ENCODE measurements around the gene INO80. TPM values are rescaled to one million over a fixed set of nuclear protein-coding genes. Genes with fewer than 3 reads are reported as not detected.

Gene INO80
- total and polyA plus RNA-seq, 2 donors (not counting 1 experiment from before 2014, with no cell fraction given) = 16.3 to 55.7 TPM

GRCh38 chr15:41125931-41126642 lies 10.0 kb upstream of the INO80 start:
- Histone ChIP-seq H3K79me2 (ENCODE audit: control insufficient read depth, insufficient read depth, low read length) (no peaks in the 10 kb centered on the region), H3K4me2 (replicated peaks; ENCODE audit: low read depth, low read length, poor library complexity, severe bottlenecking) (no peak overlapping the region), H3K4me3 (ENCODE audit: control extremely low read depth in 1 of 5, extremely low read depth in 1 of 5, insufficient read depth in 1 of 5, low read depth in 2 of 5, low read length in 4 of 5) (no peak overlapping the region), H4K20me1 (ENCODE audit: control insufficient read depth, insufficient read depth, low read length, poor library complexity, severe bottlenecking) (no peaks in the 10 kb centered on the region), H3K36me3 (replicated peaks in 1 of 2; ENCODE audit: control extremely low read depth in 1 of 2, control insufficient read depth in 1 of 2, extremely low read depth in 1 of 2, insufficient read depth in 2 of 2, low read length in 1 of 2) (no peaks in the 10 kb centered on the region), H3K4me1 (ENCODE audit: control insufficient read depth in 2 of 2, insufficient read depth in 2 of 2, low read length in 2 of 2) (no peaks in the 10 kb centered on the region), H3K9me3 (ENCODE audit: control extremely low read depth in 1 of 3, control insufficient read depth in 2 of 3, insufficient read depth in 1 of 3, low read length in 2 of 3) (peaks cover 0 to 13% (median 0%) of the 10 kb centered on the region in 3 donors), H3K9ac (ENCODE audit: low read length) (no peak overlapping the region), H2AFZ (ENCODE audit: insufficient read depth, low read depth, low read length, poor library complexity, severe bottlenecking) (no peak overlapping the region), H3K27ac (ENCODE audit: low read length in 2 of 2) (no peak overlapping the region), H3K27me3 (replicated peaks in 1 of 4; ENCODE audit: control extremely low read depth in 1 of 4, control insufficient read depth in 3 of 4, insufficient read depth in 4 of 4, low read length in 3 of 4) (no peaks in the 10 kb centered on the region)
- H3K27ac Mint-ChIP-seq = no peak overlapping the region
- no peaks in the 10 kb centered on the region for H3K4me1 Mint-ChIP-seq
- ATAC-seq (ENCODE audit: low read depth) (no peak), DNase-seq (no peak)
- intact Hi-C loops (cut with micrococcal nuclease) = no loop called here
- no peak overlapping the region for H3K4me3 Mint-ChIP-seq
- WGBS (ENCODE audit: insufficient coverage) = 83% methylated on average over 1 of the region's 4 CpGs
- H3K9me3 Mint-ChIP-seq (ENCODE audit: insufficient read depth) = no peaks in the 10 kb centered on the region
- ChIA-PET POLR2A (interaction anchor here (0.6 to 0.7 kb wide), 2 partner anchors 136 to 275 kb away, joined by 4 to 5 read pairs; no protein-coding TSS in a partner anchor), CTCF (no interaction called here)
- H3K27me3 Mint-ChIP-seq = peaks cover 12% of the 10 kb centered on the region
- no peak for TF ChIP-seq EZH2 (IDR thresholded peaks at IDR 0.05; ENCODE audit: borderline replicate concordance, insufficient read depth, low read depth, low read length, poor library complexity, severe bottlenecking)
- TF ChIP-seq, protein P1, sequence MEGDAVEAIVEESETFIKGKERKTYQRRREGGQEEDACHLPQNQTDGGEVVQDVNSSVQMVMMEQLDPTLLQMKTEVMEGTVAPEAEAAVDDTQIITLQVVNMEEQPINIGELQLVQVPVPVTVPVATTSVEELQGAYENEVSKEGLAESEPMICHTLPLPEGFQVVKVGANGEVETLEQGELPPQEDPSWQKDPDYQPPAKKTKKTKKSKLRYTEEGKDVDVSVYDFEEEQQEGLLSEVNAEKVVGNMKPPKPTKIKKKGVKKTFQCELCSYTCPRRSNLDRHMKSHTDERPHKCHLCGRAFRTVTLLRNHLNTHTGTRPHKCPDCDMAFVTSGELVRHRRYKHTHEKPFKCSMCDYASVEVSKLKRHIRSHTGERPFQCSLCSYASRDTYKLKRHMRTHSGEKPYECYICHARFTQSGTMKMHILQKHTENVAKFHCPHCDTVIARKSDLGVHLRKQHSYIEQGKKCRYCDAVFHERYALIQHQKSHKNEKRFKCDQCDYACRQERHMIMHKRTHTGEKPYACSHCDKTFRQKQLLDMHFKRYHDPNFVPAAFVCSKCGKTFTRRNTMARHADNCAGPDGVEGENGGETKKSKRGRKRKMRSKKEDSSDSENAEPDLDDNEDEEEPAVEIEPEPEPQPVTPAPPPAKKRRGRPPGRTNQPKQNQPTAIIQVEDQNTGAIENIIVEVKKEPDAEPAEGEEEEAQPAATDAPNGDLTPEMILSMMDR (IDR thresholded peaks at IDR 0.05) = no peak

- WGBS (ENCODE audit: insufficient coverage) = no CpG with 5 or more reads among the region's 1 CpG
- no peak for ATAC-seq (ENCODE audit: low read depth)
- Histone ChIP-seq H3K4me2 (replicated peaks; ENCODE audit: low read depth, low read length, poor library complexity, severe bottlenecking) (no peak overlapping the region), H3K79me2 (ENCODE audit: control insufficient read depth, insufficient read depth, low read length) (no peaks in the 10 kb centered on the region), H3K27ac (ENCODE audit: low read length in 2 of 2) (no peak overlapping the region), H3K9me3 (ENCODE audit: control extremely low read depth in 1 of 3, control insufficient read depth in 2 of 3, insufficient read depth in 1 of 3, low read length in 2 of 3) (peaks cover 0 to 4% (median 0%) of the 10 kb centered on the region in 3 donors), H4K20me1 (ENCODE audit: control insufficient read depth, insufficient read depth, low read length, poor library complexity, severe bottlenecking) (no peaks in the 10 kb centered on the region), H3K36me3 (replicated peaks in 1 of 2; ENCODE audit: control extremely low read depth in 1 of 2, control insufficient read depth in 1 of 2, extremely low read depth in 1 of 2, insufficient read depth in 2 of 2, low read length in 1 of 2) (no peaks in the 10 kb centered on the region), H3K4me1 (ENCODE audit: control insufficient read depth in 2 of 2, insufficient read depth in 2 of 2, low read length in 2 of 2) (no peaks in the 10 kb centered on the region), H2AFZ (ENCODE audit: insufficient read depth, low read depth, low read length, poor library complexity, severe bottlenecking) (no peak overlapping the region), H3K9ac (ENCODE audit: low read length) (no peak overlapping the region), H3K4me3 (ENCODE audit: control extremely low read depth in 1 of 5, extremely low read depth in 1 of 5, insufficient read depth in 1 of 5, low read depth in 2 of 5, low read length in 4 of 5) (no peak overlapping the region), H3K27me3 (replicated peaks in 1 of 4; ENCODE audit: control extremely low read depth in 1 of 4, control insufficient read depth in 3 of 4, insufficient read depth in 4 of 4, low read length in 3 of 4) (no peaks in the 10 kb centered on the region)
- intact Hi-C loops (cut with micrococcal nuclease) = no loop called here
- no peak for TF ChIP-seq EZH2 (IDR thresholded peaks at IDR 0.05; ENCODE audit: borderline replicate concordance, insufficient read depth, low read depth, low read length, poor library complexity, severe bottlenecking)
- TF ChIP-seq, protein P1 (IDR thresholded peaks at IDR 0.05) = no peak
- no peak overlapping the region for H3K27ac Mint-ChIP-seq
- H3K9me3 Mint-ChIP-seq (ENCODE audit: insufficient read depth) = no peaks in the 10 kb centered on the region
- DNase-seq = no peak
- H3K4me3 Mint-ChIP-seq = no peak overlapping the region
- no peaks in the 10 kb centered on the region for H3K4me1 Mint-ChIP-seq
- H3K27me3 Mint-ChIP-seq = peaks cover 12% of the 10 kb centered on the region
- ChIA-PET CTCF (no interaction called here), POLR2A (no interaction called here)
These were observed 9.1 kb upstream of the INO80 start for GRCh38 chr15:41125063-41125669.

Measured in B cell (primary cell).